GM23338 (cell line): ENCODE measurements around the gene ACADVL. TPM values are rescaled to one million over a fixed set of nuclear protein-coding genes. Genes with fewer than 3 reads are reported as not detected.
A peak's percentile ranks its signal among the peaks of the same experiment; 100 is the strongest.

Source experiments
- ATAC-seq: fragments of 200-7000 bp; cut with Tn5 transposase; 3 replicates; pipeline ENCODE4 v1.9.1; 2020
- DNase-seq: peaks from one replicate; pipeline ENCODE4 v3.0.0-alpha.2; 2015; ENCODE audit warnings: low spot score
- H2AFZ ChIP-seq: fragments of 200-600 bp; sonication (generic); 2 replicates; pipeline ENCODE4 v1.8.0; 2016; ENCODE audit warnings: antibody characterized with exemption, mild to moderate bottlenecking, moderate library complexity
- H3F3A ChIP-seq: fragments of 200-600 bp; sonication (generic); replicated peaks from 2 replicates; pipeline ENCODE4 v1.8.0; 2017; ENCODE audit warnings: antibody characterized with exemption, mixed run types, low read depth
- H3K27ac ChIP-seq: fragments of 200-600 bp; sonication (generic); 2 replicates; pipeline ENCODE4 v1.6.1; 2016; ENCODE audit warnings: low read depth
- H3K27me3 ChIP-seq: fragments of 200-600 bp; sonication (generic); 2 replicates; pipeline ENCODE4 v1.8.0; 2016; ENCODE audit warnings: mild to moderate bottlenecking, mixed run types, moderate library complexity; ENCODE audit not compliant: insufficient read depth
- H3K36me3 ChIP-seq: fragments of 200-600 bp; sonication (generic); 2 replicates; pipeline ENCODE4 v1.8.0; 2016; ENCODE audit warnings: mild to moderate bottlenecking; ENCODE audit not compliant: insufficient read depth
- H3K4me1 ChIP-seq: fragments of 200-600 bp; sonication (generic); 2 replicates; pipeline ENCODE4 v1.8.0; 2016; ENCODE audit warnings: mild to moderate bottlenecking, moderate library complexity; ENCODE audit not compliant: insufficient read depth
- H3K4me2 ChIP-seq: fragments of 200-600 bp; sonication (generic); 2 replicates; pipeline ENCODE4 v1.7.1; 2017; ENCODE audit warnings: mixed run types
- H3K4me3 ChIP-seq: fragments of 200-600 bp; sonication (generic); 2 replicates; pipeline ENCODE4 v1.6.1; 2016; ENCODE audit warnings: mixed run types
- H3K79me2 ChIP-seq: fragments of 200-600 bp; sonication (generic); replicated peaks from 2 replicates; pipeline ENCODE4 v1.8.0; 2017; ENCODE audit warnings: mild to moderate bottlenecking; ENCODE audit not compliant: insufficient read depth
- H3K9me2 ChIP-seq: fragments of 200-600 bp; sonication (generic); 2 replicates; pipeline ENCODE4 v1.8.0; 2017; ENCODE audit not compliant: insufficient read depth
- H4K20me1 ChIP-seq: fragments of 200-600 bp; sonication (generic); replicated peaks from 2 replicates; pipeline ENCODE4 v1.8.0; 2017; ENCODE audit warnings: mild to moderate bottlenecking; ENCODE audit not compliant: insufficient read depth
- H3K27ac Mint-ChIP-seq: 2 replicates; pipeline ENCODE4 v1.8.0; 2020; ENCODE audit warnings: inconsistent platforms, mild to moderate bottlenecking, moderate library complexity, mixed read lengths
- H3K27me3 Mint-ChIP-seq: 3 replicates; pipeline ENCODE4 v1.8.0; 2022; ENCODE audit warnings: low read depth, mild to moderate bottlenecking, moderate library complexity, mixed read lengths, inconsistent platforms; ENCODE audit not compliant: insufficient read depth, poor library complexity
- H3K36me3 Mint-ChIP-seq: 3 replicates; pipeline ENCODE4 v1.8.0; 2021; ENCODE audit warnings: low read depth, mild to moderate bottlenecking, inconsistent platforms, moderate library complexity, mixed read lengths
- H3K4me1 Mint-ChIP-seq: 3 replicates; pipeline ENCODE4 v1.8.0; 2020; ENCODE audit warnings: mild to moderate bottlenecking, inconsistent platforms, mixed read lengths
- H3K4me3 Mint-ChIP-seq: 3 replicates; pipeline ENCODE4 v1.8.0; 2021; ENCODE audit warnings: moderate library complexity, mild to moderate bottlenecking, inconsistent platforms, mixed read lengths
- H3K9me3 Mint-ChIP-seq: 3 replicates; pipeline ENCODE4 v1.8.0; 2020; ENCODE audit warnings: moderate library complexity, mild to moderate bottlenecking, inconsistent platforms, mixed read lengths
- CREB1 ChIP-seq: fragments of 250-450 bp; sonication (Bioruptor Pico); IDR thresholded peaks from 2 replicates; pipeline ENCODE4 v1.5.0; 2020; ENCODE audit warnings: low read depth, mild to moderate bottlenecking, moderate library complexity
- CTCF ChIP-seq, 2 experiments: fragments of 200-600 bp in 1 of 2; sonication (generic) in 1 of 2; conservative IDR thresholded peaks; 2 replicates each; pipeline versions ENCODE4 v1.5.1 to v1.6.1; 2016 to 2017; ENCODE audit warnings: antibody characterized with exemption in 2 of 2, low read depth in 2 of 2, mild to moderate bottlenecking in 2 of 2, moderate library complexity in 1 of 2
- EZH2 ChIP-seq: fragments of 200-600 bp; sonication (generic); IDR thresholded peaks from one replicate; pipeline ENCODE4 v1.8.0; 2017; ENCODE audit warnings: antibody characterized with exemption, mild to moderate bottlenecking, low read depth; ENCODE audit not compliant: unreplicated experiment
- EZH2phosphoT487 ChIP-seq: fragments of 200-600 bp; sonication (generic); IDR thresholded peaks from one replicate; pipeline ENCODE4 v1.8.1; 2018; ENCODE audit warnings: antibody characterized with exemption; ENCODE audit not compliant: unreplicated experiment
- JUNB ChIP-seq: IDR thresholded peaks from one replicate; pipeline ENCODE4 v1.6.1; 2016; ENCODE audit warnings: antibody characterized with exemption; ENCODE audit not compliant: unreplicated experiment
- NANOG ChIP-seq: IDR thresholded peaks from 2 replicates; pipeline ENCODE4 v1.6.1; 2016; ENCODE audit warnings: antibody characterized with exemption, borderline replicate concordance
- POLR2AphosphoS5 ChIP-seq: IDR thresholded peaks from 2 replicates; pipeline ENCODE4 v1.6.1; 2016; ENCODE audit warnings: antibody characterized with exemption, low read depth
- STAT1 ChIP-seq: IDR thresholded peaks from one replicate; pipeline ENCODE4 v1.6.1; 2016; ENCODE audit warnings: antibody characterized with exemption; ENCODE audit not compliant: unreplicated experiment
- ZNF114 ChIP-seq: fragments of 250-450 bp; sonication (Bioruptor Pico); IDR thresholded peaks from 2 replicates; pipeline ENCODE4 v1.5.0; 2020; ENCODE audit warnings: mild to moderate bottlenecking, moderate library complexity
- polyA plus RNA-seq: library from polyadenylated mRNA; unstranded; fragments of >200 nt; fragmentation: Nextera tagmentation; extraction: Ambion mirVana; gene quantifications from 2 replicates; pipeline ENCODE4 v1.2.1, GENCODE V29; 2016
- total RNA-seq: library from RNA; depleted of rRNA; stranded (reverse); fragments of >200 nt; shearing (Covaris generic); gene quantifications from 2 replicates; pipeline ENCODE4 v1.2.3, GENCODE V29; 2014
- TF ChIP-seq, protein P1 (sequence below): IDR thresholded peaks from one replicate; pipeline ENCODE4 v1.6.1; 2018; ENCODE audit warnings: antibody characterized with exemption; ENCODE audit not compliant: unreplicated experiment
- TF ChIP-seq, protein P2 (sequence below): IDR thresholded peaks from 2 replicates; pipeline ENCODE4 v1.6.1; 2016; ENCODE audit warnings: antibody characterized with exemption

Gene ACADVL
- total and polyA plus RNA-seq, 2 experiments from 2014 or later: 152 to 156 TPM

DNA sequence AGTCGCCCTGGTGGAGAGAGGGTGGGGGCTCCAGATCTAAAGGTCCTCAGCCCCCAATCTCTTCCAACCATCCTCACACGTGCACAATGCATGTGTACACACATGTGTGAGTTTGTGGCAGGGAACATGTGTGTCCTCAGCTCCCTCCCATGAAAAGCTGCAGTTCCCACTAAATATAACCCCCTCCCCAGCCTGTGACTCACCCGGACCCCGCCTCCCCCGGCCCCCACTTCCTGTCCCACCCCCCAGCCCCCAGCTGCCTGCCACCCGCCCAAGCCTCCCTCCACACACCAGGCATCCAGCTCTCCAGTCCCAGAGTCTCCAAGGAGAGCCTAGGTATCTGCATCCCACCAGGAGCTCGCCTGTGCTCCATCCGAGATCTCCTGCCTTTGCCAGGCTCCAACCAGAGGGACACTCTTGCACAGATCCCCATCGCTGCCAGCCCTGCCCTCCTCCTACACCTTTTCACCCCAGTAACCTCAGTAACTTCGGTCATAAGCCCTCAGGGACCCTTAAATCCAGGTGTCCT lies 4.0 kb upstream of the ACADVL start:
- H3K27me3 ChIP-seq: no peaks in the 10 kb centered on the region
- Mint-ChIP-seq H3K9me3 (no peaks in the 10 kb centered on the region; the same call in 2 of the 3 replicates), H3K4me1 (peaks cover 57% of the 10 kb centered on the region), H3K36me3 (peaks cover 6% of the 10 kb centered on the region), H3K27ac (peak overlapping the region; percentile 99; the same call in 1 of the 2 replicates), H3K27me3 (peaks cover 42% of the 10 kb centered on the region), H3K4me3 (peak overlapping the region; percentile 70)
- TF ChIP-seq POLR2AphosphoS5: peak; percentile 49
- TF ChIP-seq EZH2phosphoT487: no peak
- H3F3A ChIP-seq: peaks cover 13% of the 10 kb centered on the region
- peaks cover 50% of the 10 kb centered on the region for H3K4me1 ChIP-seq
- peak overlapping the region; percentile 73 for H3K4me3 ChIP-seq
- DNase-seq (peak; percentile 44), ATAC-seq (no peak)
- peak overlapping the region; percentile 88 for H3K27ac ChIP-seq
- no peaks in the 10 kb centered on the region for H3K9me2 ChIP-seq
- H3K4me2 ChIP-seq: peak overlapping the region; percentile 95
- no peaks in the 10 kb centered on the region; the same call in 1 of the 2 replicates for H4K20me1 ChIP-seq
- no peaks in the 10 kb centered on the region for H3K36me3 ChIP-seq
- no peak overlapping the region for H2AFZ ChIP-seq
- peaks cover 33% of the 10 kb centered on the region for H3K79me2 ChIP-seq

GRCh38 chr17:7216242-7217112 lies 3.3 kb upstream of the ACADVL start:
- DNase-seq (no peak), ATAC-seq (no peak)
- Mint-ChIP-seq H3K4me3 (peak overlapping the region; percentile 70), H3K9me3 (no peaks in the 10 kb centered on the region; the same call in 1 of the 3 replicates), H3K4me1 (peaks cover 60% of the 10 kb centered on the region), H3K36me3 (peaks cover 14% of the 10 kb centered on the region), H3K27ac (peak overlapping the region; percentile 86; the same call in 1 of the 2 replicates), H3K27me3 (peaks cover 45% of the 10 kb centered on the region)
- Histone ChIP-seq H3K4me2 (peak overlapping the region; percentile 95), H3K36me3 (no peaks in the 10 kb centered on the region), H3K4me1 (peaks cover 53% of the 10 kb centered on the region), H4K20me1 (peaks cover 5% of the 10 kb centered on the region; the same call in 1 of the 2 replicates), H3F3A (peaks cover 17% of the 10 kb centered on the region), H3K9me2 (no peaks in the 10 kb centered on the region), H2AFZ (no peak overlapping the region), H3K27me3 (no peaks in the 10 kb centered on the region), H3K4me3 (peak overlapping the region; percentile 73), H3K27ac (no peak overlapping the region; the same call in 1 of the 2 replicates), H3K79me2 (peaks cover 29% of the 10 kb centered on the region)
- TF ChIP-seq EZH2phosphoT487: no peak
- TF ChIP-seq EZH2: no peak
- no peak for TF ChIP-seq NANOG
- TF ChIP-seq, protein P1, sequence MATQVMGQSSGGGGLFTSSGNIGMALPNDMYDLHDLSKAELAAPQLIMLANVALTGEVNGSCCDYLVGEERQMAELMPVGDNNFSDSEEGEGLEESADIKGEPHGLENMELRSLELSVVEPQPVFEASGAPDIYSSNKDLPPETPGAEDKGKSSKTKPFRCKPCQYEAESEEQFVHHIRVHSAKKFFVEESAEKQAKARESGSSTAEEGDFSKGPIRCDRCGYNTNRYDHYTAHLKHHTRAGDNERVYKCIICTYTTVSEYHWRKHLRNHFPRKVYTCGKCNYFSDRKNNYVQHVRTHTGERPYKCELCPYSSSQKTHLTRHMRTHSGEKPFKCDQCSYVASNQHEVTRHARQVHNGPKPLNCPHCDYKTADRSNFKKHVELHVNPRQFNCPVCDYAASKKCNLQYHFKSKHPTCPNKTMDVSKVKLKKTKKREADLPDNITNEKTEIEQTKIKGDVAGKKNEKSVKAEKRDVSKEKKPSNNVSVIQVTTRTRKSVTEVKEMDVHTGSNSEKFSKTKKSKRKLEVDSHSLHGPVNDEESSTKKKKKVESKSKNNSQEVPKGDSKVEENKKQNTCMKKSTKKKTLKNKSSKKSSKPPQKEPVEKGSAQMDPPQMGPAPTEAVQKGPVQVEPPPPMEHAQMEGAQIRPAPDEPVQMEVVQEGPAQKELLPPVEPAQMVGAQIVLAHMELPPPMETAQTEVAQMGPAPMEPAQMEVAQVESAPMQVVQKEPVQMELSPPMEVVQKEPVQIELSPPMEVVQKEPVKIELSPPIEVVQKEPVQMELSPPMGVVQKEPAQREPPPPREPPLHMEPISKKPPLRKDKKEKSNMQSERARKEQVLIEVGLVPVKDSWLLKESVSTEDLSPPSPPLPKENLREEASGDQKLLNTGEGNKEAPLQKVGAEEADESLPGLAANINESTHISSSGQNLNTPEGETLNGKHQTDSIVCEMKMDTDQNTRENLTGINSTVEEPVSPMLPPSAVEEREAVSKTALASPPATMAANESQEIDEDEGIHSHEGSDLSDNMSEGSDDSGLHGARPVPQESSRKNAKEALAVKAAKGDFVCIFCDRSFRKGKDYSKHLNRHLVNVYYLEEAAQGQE: no peak
- no peak for TF ChIP-seq CREB1 (CRISPR knock-in tag)
- no peak for TF ChIP-seq ZNF114
- TF ChIP-seq STAT1: no peak
- TF ChIP-seq JUNB: no peak
- TF ChIP-seq CTCF (conservative IDR thresholded peaks at IDR 0.05; ENCODE audit: low read depth in 2 of 2): no peak
- TF ChIP-seq, protein P2, sequence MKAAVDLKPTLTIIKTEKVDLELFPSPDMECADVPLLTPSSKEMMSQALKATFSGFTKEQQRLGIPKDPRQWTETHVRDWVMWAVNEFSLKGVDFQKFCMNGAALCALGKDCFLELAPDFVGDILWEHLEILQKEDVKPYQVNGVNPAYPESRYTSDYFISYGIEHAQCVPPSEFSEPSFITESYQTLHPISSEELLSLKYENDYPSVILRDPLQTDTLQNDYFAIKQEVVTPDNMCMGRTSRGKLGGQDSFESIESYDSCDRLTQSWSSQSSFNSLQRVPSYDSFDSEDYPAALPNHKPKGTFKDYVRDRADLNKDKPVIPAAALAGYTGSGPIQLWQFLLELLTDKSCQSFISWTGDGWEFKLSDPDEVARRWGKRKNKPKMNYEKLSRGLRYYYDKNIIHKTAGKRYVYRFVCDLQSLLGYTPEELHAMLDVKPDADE: no peak
- no peak for TF ChIP-seq POLR2AphosphoS5
